ENCODE results near the gene GALP. TPM values are rescaled to one million over a fixed set of nuclear protein-coding genes. Genes with fewer than 3 reads are reported as not detected.

Gene GALP
- total RNA-seq, 1 experiment from 2014 or later = not detected

DNA sequence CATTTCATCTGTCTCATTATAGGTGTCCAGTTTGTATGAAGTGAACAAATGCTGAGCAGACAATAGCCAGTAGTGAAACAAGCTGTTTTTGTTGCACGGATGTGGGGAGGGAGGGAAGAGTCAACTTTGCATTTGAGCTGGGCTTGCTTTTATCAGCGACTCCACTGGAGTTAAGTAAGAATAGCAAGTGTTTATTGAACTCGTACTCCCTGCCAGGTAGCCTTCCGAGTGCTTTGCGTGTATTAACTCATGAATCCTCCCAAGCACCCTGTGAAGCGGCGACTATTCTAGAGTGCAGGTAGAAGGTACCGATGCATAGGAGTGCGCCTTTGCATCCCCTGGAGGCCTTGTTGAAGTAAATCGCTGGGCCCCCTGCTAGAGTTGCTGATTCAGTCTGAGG is 39.4 kb upstream of the GALP start:
- peaks cover 7% of the 10 kb centered on the region; the same call in 1 of the 2 replicates for H3K4me1 ChIP-seq (ENCODE audit: insufficient read depth, low read length)
- no peaks in the 10 kb centered on the region for H3K27me3 ChIP-seq (ENCODE audit: insufficient read depth, low read length)
- no peak overlapping the region for H3K14ac ChIP-seq (ENCODE audit: insufficient read depth, low read length)
- H2AFZ ChIP-seq (ENCODE audit: low read length) = no peak overlapping the region
- H4K8ac ChIP-seq (replicated peaks; ENCODE audit: insufficient read length, low read depth, low read length) = no peak overlapping the region
- peaks cover 41 to 43% of the 10 kb centered on the region in 2 experiments for H3K4me1 Mint-ChIP-seq
- H3K36me3 Mint-ChIP-seq (ENCODE audit: insufficient read depth in 1 of 3, low read depth in 3 of 3) = no peaks in the 10 kb centered on the region
- H3K79me1 ChIP-seq (ENCODE audit: insufficient read depth, low read depth, low read length, poor library complexity, severe bottlenecking) = no peaks in the 10 kb centered on the region
- H3K27ac Mint-ChIP-seq = peak overlapping the region; percentile 93 to 96 (median 96)
- H3K18ac ChIP-seq (ENCODE audit: insufficient read length, low read depth, low read length) = no peak overlapping the region
- no peaks in the 10 kb centered on the region for H3K9me3 ChIP-seq (ENCODE audit: control insufficient read depth, low read depth, low read length)
- H2BK5ac ChIP-seq (ENCODE audit: insufficient read length, low read length) = no peak overlapping the region
- H3K56ac ChIP-seq (ENCODE audit: insufficient read length, low read depth, low read length) = no peak overlapping the region
- H3K23ac ChIP-seq (ENCODE audit: insufficient read length, low read depth, low read length) = no peak overlapping the region
- no peak overlapping the region for H4K5ac ChIP-seq (ENCODE audit: insufficient read length, low read depth, low read length)
- peaks cover 6% of the 10 kb centered on the region for H3K23me2 ChIP-seq (ENCODE audit: insufficient read length, low read depth, low read length, poor library complexity, severe bottlenecking)
- no peak overlapping the region for H2BK15ac ChIP-seq (ENCODE audit: low read depth, low read length)
- H3K4me2 ChIP-seq (ENCODE audit: insufficient read depth, insufficient read length, low read length) = peak overlapping the region; percentile 45
- H2BK20ac ChIP-seq (ENCODE audit: low read depth, low read length, poor library complexity, severe bottlenecking) = no peak overlapping the region
- H4K91ac ChIP-seq (ENCODE audit: insufficient read length, low read depth, low read length) = no peak overlapping the region
- no peak overlapping the region for H3T11ph ChIP-seq (ENCODE audit: low read length)
- H3K4ac ChIP-seq (ENCODE audit: low read depth, low read length) = no peak overlapping the region
- WGBS (ENCODE audit: extremely low coverage, insufficient read length, low lambda C conversion rate) = no CpG with 5 or more reads among the region's 10 CpGs
- H3K27ac ChIP-seq (ENCODE audit: insufficient read length, low read depth, low read length) = peak overlapping the region; percentile 4
- TF ChIP-seq CTCF (conservative IDR thresholded peaks at IDR 0.05) = peak; percentile 37; the same call in 2 of the 3 replicates
- H3K4me3 Mint-ChIP-seq = peak overlapping the region; percentile 32 to 67
- no peaks in the 10 kb centered on the region for H3K27me3 Mint-ChIP-seq (ENCODE audit: low read depth)
- H2AK5ac ChIP-seq (ENCODE audit: insufficient read length, low read length) = no peak overlapping the region
- H4K20me1 ChIP-seq (ENCODE audit: control insufficient read depth, insufficient read depth, insufficient read length) = no peaks in the 10 kb centered on the region
- no peak overlapping the region for H2BK120ac ChIP-seq (ENCODE audit: low read depth, low read length, poor library complexity, severe bottlenecking)
- peak overlapping the region; percentile 1 for H3K9ac ChIP-seq (ENCODE audit: extremely low read depth, insufficient read length, low read length)
- peaks cover 0 to 2% of the 10 kb centered on the region in 2 experiments; a peak in 1 of 5 replicates for H3K9me3 Mint-ChIP-seq
- H3K79me2 ChIP-seq (ENCODE audit: insufficient read depth, low read length) = no peaks in the 10 kb centered on the region
- DNase-seq = peak; percentile 73
- no peak overlapping the region for H2BK12ac ChIP-seq (ENCODE audit: insufficient read length, low read depth, low read length)

Data from H9 (cell line).